22Rv1 (cell line): ENCODE measurements around the gene GNG7.

Experiments used
- H3K27ac ChIP-seq: fragments of 450-650 bp; 2 replicates; pipeline ENCODE4 v1.5.1; 2017
- ZFX ChIP-seq: fragments of 450-650 bp; IDR thresholded peaks from 2 replicates; pipeline ENCODE4 v1.6.1; 2017; ENCODE audit warnings: antibody characterized with exemption, borderline replicate concordance
- TF ChIP-seq, protein P1 (sequence below): fragments of 450-650 bp; IDR thresholded peaks from 2 replicates; pipeline ENCODE4 v1.5.1; 2017; ENCODE audit warnings: mild to moderate bottlenecking

The GNG7 gene

DNA sequence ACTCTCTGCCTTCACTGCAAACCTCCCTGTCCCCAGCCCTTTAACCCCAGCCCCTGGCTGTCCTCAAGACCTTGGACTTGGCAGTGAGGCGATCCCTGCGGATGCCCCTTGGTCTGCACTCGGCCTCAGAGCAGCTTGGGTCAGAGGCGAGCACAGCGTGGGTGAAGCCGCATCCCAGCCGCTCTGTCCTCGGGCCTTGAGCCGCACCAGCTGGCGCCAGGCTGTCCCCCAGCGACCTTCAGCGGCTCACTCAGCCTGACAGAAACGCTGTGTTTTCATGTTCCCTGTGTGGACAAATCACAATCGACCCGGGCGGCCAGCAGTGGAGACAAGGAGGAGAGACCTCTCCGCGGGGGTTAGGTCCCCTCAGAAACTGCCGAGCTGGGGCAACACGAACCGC, 52.0 kb downstream of the GNG7 start:
- no peak for TF ChIP-seq ZFX
- TF ChIP-seq, protein P1, sequence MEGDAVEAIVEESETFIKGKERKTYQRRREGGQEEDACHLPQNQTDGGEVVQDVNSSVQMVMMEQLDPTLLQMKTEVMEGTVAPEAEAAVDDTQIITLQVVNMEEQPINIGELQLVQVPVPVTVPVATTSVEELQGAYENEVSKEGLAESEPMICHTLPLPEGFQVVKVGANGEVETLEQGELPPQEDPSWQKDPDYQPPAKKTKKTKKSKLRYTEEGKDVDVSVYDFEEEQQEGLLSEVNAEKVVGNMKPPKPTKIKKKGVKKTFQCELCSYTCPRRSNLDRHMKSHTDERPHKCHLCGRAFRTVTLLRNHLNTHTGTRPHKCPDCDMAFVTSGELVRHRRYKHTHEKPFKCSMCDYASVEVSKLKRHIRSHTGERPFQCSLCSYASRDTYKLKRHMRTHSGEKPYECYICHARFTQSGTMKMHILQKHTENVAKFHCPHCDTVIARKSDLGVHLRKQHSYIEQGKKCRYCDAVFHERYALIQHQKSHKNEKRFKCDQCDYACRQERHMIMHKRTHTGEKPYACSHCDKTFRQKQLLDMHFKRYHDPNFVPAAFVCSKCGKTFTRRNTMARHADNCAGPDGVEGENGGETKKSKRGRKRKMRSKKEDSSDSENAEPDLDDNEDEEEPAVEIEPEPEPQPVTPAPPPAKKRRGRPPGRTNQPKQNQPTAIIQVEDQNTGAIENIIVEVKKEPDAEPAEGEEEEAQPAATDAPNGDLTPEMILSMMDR = no peak
- no peak overlapping the region for H3K27ac ChIP-seq

GRCh38 chr19:2648528-2648937, 54.0 kb downstream of the GNG7 start:
- H3K27ac ChIP-seq = no peak overlapping the region
- TF ChIP-seq ZFX = no peak
- TF ChIP-seq, protein P1 = peak; percentile 86

DNA sequence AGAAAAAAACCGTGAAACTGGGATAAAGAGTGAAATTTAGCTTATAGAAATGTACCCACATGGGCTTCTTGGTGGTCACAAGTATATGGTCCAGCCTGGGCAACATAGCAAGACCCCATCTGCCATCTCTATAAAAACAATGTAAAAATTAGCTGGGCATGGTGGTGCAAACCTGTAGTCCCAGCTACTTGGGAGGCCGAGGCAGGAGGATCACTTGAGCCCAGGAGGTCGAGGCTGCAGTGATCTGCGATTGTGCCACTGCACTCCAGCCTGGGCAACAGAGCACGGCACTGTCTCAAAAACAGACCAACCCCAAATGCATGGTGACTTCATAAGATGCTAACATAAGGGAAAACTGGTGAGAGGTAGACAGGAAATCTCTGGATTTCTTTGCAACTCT, 54.4 kb downstream of the GNG7 start:
- no peak overlapping the region for H3K27ac ChIP-seq
- TF ChIP-seq, protein P1 = no peak
- no peak for TF ChIP-seq ZFX

GRCh38 chr19:2646866-2647535, 55.5 kb downstream of the GNG7 start:
- no peak overlapping the region for H3K27ac ChIP-seq
- TF ChIP-seq, protein P1 = no peak
- TF ChIP-seq ZFX = no peak

DNA sequence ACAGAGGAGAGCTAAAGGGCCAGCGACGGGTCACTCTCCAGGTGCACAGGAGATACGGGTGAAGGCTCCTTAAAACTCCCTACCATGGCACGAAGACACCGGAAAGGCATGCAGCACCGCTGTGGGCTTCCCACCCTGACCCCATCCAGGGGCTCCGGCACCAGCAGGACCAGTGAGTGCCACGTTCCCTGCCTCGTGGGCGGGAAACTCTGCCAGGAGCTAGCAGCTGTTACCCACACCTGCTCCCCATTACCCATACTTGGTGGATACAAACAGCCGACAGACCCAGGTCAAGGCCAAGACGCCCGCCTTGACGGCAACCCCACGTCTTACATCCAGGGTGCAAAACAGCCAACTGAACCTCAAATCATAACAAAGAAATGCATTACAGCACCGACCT, 56.7 kb downstream of the GNG7 start:
- TF ChIP-seq ZFX = no peak
- TF ChIP-seq, protein P1 = no peak

GRCh38 chr19:2643123-2643737, 59.3 kb downstream of the GNG7 start:
- peak overlapping the region; percentile 91 for H3K27ac ChIP-seq

More for the DNA sequence above, 56.7 kb downstream of the GNG7 start:
- no peak overlapping the region for H3K27ac ChIP-seq

- no peak overlapping the region for H3K27ac ChIP-seq
- TF ChIP-seq, protein P1 = no peak
- TF ChIP-seq ZFX = no peak
Observed at GRCh38 chr19:2641332-2641698, 61.2 kb downstream of the GNG7 start.
